ENCODE measurements around the gene EYS. TPM values are rescaled to one million over a fixed set of nuclear protein-coding genes. Genes with fewer than 3 reads are reported as not detected.

EYS gene
- total and polyA plus RNA-seq, 5 donors from 2014 or later, result 0.03 to 0.09 (median 0.05) TPM; not detected in 1

- no peaks in the 10 kb centered on the region for H3K4me1 Mint-ChIP-seq
- peak overlapping the region in 1 of 4 donors; percentile 4 for H3K4me3 Mint-ChIP-seq
- H3K27me3 Mint-ChIP-seq, result no peaks in the 10 kb centered on the region
- ATAC-seq (ENCODE audit: low read depth in 2 of 2) (no peak), DNase-seq (no peak)
- H3K36me3 ChIP-seq (ENCODE audit: control insufficient read depth, insufficient read depth, low read length), result no peaks in the 10 kb centered on the region
- H3K27ac Mint-ChIP-seq, result no peak overlapping the region
- peaks cover 0 to 17% (median 3%) of the 10 kb centered on the region in 7 donors for H3K9me3 Mint-ChIP-seq
- H3K4me1 ChIP-seq (ENCODE audit: control insufficient read depth, insufficient read depth, low read length, poor library complexity, severe bottlenecking), result no peaks in the 10 kb centered on the region
- H3K27me3 ChIP-seq (ENCODE audit: control insufficient read depth, insufficient read depth, low read length), result no peaks in the 10 kb centered on the region
- H3K4me3 ChIP-seq (ENCODE audit: low read depth, low read length), result no peak overlapping the region
- no peaks in the 10 kb centered on the region for H3K36me3 Mint-ChIP-seq
- no peaks in the 10 kb centered on the region for H3K9me3 ChIP-seq (ENCODE audit: control insufficient read depth in 2 of 2, low read length in 2 of 2)
- H3K27ac ChIP-seq (ENCODE audit: insufficient read depth, low read length, poor library complexity, severe bottlenecking), result no peak overlapping the region
These were observed 1694.5 kb downstream of the EYS start for GRCh38 chr6:64012351-64013001.

GRCh38 chr6:64010666-64011065 lies 1696.4 kb downstream of the EYS start:
- H3K36me3 ChIP-seq (ENCODE audit: control insufficient read depth, insufficient read depth, low read length), result no peaks in the 10 kb centered on the region
- no peaks in the 10 kb centered on the region for H3K4me1 Mint-ChIP-seq
- H3K9me3 Mint-ChIP-seq, result peaks cover 0 to 13% (median 4%) of the 10 kb centered on the region in 7 donors
- no peak for DNase-seq
- H3K27ac ChIP-seq (ENCODE audit: insufficient read depth, low read length, poor library complexity, severe bottlenecking), result no peak overlapping the region
- no peaks in the 10 kb centered on the region for H3K9me3 ChIP-seq (ENCODE audit: control insufficient read depth in 2 of 2, low read length in 2 of 2)
- H3K36me3 Mint-ChIP-seq, result no peaks in the 10 kb centered on the region
- no peaks in the 10 kb centered on the region for H3K27me3 Mint-ChIP-seq
- no peak overlapping the region for H3K27ac Mint-ChIP-seq
- no peaks in the 10 kb centered on the region for H3K4me1 ChIP-seq (ENCODE audit: control insufficient read depth, insufficient read depth, low read length, poor library complexity, severe bottlenecking)
- H3K4me3 ChIP-seq (ENCODE audit: low read depth, low read length), result no peak overlapping the region
- no peak for ATAC-seq (ENCODE audit: low read depth in 2 of 2)
- no peaks in the 10 kb centered on the region for H3K27me3 ChIP-seq (ENCODE audit: control insufficient read depth, insufficient read depth, low read length)
- no peak overlapping the region for H3K4me3 Mint-ChIP-seq

DNA sequence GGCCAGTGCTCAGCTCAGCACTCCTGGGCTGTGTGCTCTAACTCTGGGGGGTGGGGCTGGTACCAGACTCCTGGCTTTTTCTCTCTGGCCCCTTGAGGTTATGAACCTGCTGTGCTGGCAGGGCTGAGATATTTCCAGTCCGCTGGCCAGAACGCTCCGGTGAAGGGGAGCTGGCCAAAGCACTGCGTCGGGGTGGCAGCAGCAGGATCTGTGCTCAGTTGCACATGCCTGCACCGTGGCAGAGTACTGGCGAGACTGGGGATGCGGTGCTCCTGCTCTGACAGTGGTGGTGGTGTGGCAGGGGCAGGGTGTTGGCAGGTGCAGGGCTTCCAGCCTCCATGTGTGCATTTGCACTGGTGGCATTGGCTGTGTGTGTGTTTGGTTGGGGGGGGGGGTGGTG lies 1697.0 kb downstream of the EYS start:
- peaks cover 0 to 15% (median 4%) of the 10 kb centered on the region in 7 donors for H3K9me3 Mint-ChIP-seq
- H3K4me1 ChIP-seq (ENCODE audit: control insufficient read depth, insufficient read depth, low read length, poor library complexity, severe bottlenecking), result no peaks in the 10 kb centered on the region
- H3K27me3 ChIP-seq (ENCODE audit: control insufficient read depth, insufficient read depth, low read length), result no peaks in the 10 kb centered on the region
- DNase-seq, result no peak
- no peaks in the 10 kb centered on the region for H3K9me3 ChIP-seq (ENCODE audit: control insufficient read depth in 2 of 2, low read length in 2 of 2)
- no peak overlapping the region for H3K4me3 ChIP-seq (ENCODE audit: low read depth, low read length)
- H3K36me3 Mint-ChIP-seq, result no peaks in the 10 kb centered on the region
- no peaks in the 10 kb centered on the region for H3K36me3 ChIP-seq (ENCODE audit: control insufficient read depth, insufficient read depth, low read length)
- no peak overlapping the region for H3K4me3 Mint-ChIP-seq
- H3K4me1 Mint-ChIP-seq, result no peaks in the 10 kb centered on the region
- H3K27ac Mint-ChIP-seq, result no peak overlapping the region
- no peak for ATAC-seq (ENCODE audit: low read depth in 2 of 2)
- no peak overlapping the region for H3K27ac ChIP-seq (ENCODE audit: insufficient read depth, low read length, poor library complexity, severe bottlenecking)
- H3K27me3 Mint-ChIP-seq, result no peaks in the 10 kb centered on the region

DNA sequence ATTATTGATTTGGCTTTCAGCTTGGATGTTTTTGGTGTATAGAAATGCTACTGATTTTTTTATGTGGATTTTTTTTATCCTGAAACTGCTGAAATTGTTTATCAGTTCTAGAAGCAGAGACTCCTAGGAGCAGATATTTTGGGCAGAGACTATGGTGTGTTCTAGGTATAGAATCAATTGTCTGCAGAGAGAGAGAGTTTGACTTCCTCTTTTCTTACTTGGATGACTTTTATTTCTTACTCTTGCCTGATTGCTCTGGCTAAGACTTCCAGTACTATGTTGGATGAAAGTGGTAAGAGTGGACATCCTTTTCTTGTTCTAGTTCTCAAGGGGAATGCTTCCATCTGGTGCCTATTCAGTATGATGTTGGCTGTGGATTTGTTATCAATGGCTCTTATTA lies 1700.8 kb downstream of the EYS start:
- ATAC-seq (ENCODE audit: low read depth in 2 of 2), result no peak
- Histone ChIP-seq H3K4me3 (ENCODE audit: low read depth, low read length) (no peak overlapping the region), H3K36me3 (ENCODE audit: control insufficient read depth, insufficient read depth, low read length) (no peaks in the 10 kb centered on the region), H3K9me3 (ENCODE audit: control insufficient read depth in 2 of 2, low read length in 2 of 2) (no peaks in the 10 kb centered on the region), H3K27ac (ENCODE audit: insufficient read depth, low read length, poor library complexity, severe bottlenecking) (no peak overlapping the region), H3K27me3 (ENCODE audit: control insufficient read depth, insufficient read depth, low read length) (no peaks in the 10 kb centered on the region), H3K4me1 (ENCODE audit: control insufficient read depth, insufficient read depth, low read length, poor library complexity, severe bottlenecking) (no peaks in the 10 kb centered on the region)
- DNase-seq, result no peak
- H3K27ac Mint-ChIP-seq, result no peak overlapping the region
- no peak overlapping the region for H3K4me3 Mint-ChIP-seq
- no peaks in the 10 kb centered on the region for H3K27me3 Mint-ChIP-seq
- peaks cover 0 to 21% (median 9%) of the 10 kb centered on the region in 7 donors for H3K9me3 Mint-ChIP-seq
- H3K4me1 Mint-ChIP-seq, result no peaks in the 10 kb centered on the region
- H3K36me3 Mint-ChIP-seq, result no peaks in the 10 kb centered on the region

DNA sequence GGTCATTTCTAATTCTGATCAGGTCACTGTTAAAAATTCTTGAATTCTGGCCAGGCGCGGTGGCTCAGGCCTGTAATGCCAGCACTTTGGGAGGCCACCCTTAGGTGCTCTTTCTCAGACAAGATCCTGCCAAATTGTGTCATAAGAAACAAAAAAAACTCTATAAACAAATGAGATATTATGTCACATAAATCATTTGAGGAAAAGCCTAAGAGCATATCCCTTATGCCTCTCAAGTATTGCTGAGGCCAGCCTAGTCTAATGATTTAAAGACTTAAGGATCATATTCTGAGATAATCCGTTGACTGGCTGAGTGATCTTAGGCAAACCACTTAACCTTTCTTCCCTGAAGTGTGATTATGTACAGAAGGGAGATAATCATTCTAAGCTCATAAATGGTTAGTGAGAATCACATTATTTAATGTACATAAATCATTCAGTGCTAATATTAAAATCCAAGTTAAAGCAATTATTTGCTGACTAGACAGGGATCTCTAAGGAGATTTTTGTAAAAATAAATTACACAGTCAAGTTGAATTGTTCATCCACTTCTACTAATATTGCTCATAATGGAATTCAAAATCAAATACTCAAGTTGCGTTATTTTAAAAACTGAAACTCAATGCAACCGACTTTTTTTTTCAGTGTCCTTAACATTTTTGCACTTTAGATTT lies 1706.1 kb downstream of the EYS start:
- Histone ChIP-seq H3K4me1 (ENCODE audit: control insufficient read depth, insufficient read depth, low read length, poor library complexity, severe bottlenecking) (no peaks in the 10 kb centered on the region), H3K4me3 (ENCODE audit: low read depth, low read length) (no peak overlapping the region), H3K27me3 (ENCODE audit: control insufficient read depth, insufficient read depth, low read length) (no peaks in the 10 kb centered on the region), H3K9me3 (ENCODE audit: control insufficient read depth in 2 of 2, low read length in 2 of 2) (no peaks in the 10 kb centered on the region), H3K36me3 (ENCODE audit: control insufficient read depth, insufficient read depth, low read length) (no peaks in the 10 kb centered on the region), H3K27ac (ENCODE audit: insufficient read depth, low read length, poor library complexity, severe bottlenecking) (no peak overlapping the region)
- Mint-ChIP-seq H3K27me3 (no peaks in the 10 kb centered on the region), H3K27ac (no peak overlapping the region), H3K36me3 (no peaks in the 10 kb centered on the region), H3K4me3 (peak overlapping the region in 1 of 4 donors; percentile 15), H3K9me3 (peaks cover 0 to 8% (median 6%) of the 10 kb centered on the region in 7 donors), H3K4me1 (no peaks in the 10 kb centered on the region)
- ATAC-seq (ENCODE audit: low read depth in 2 of 2) (no peak), DNase-seq (no peak)

GRCh38 chr6:63999613-64000012 lies 1707.4 kb downstream of the EYS start:
- H3K27ac Mint-ChIP-seq, result no peak overlapping the region
- Histone ChIP-seq H3K36me3 (ENCODE audit: control insufficient read depth, insufficient read depth, low read length) (no peaks in the 10 kb centered on the region), H3K4me1 (ENCODE audit: control insufficient read depth, insufficient read depth, low read length, poor library complexity, severe bottlenecking) (no peaks in the 10 kb centered on the region), H3K9me3 (ENCODE audit: control insufficient read depth in 2 of 2, low read length in 2 of 2) (no peaks in the 10 kb centered on the region), H3K4me3 (ENCODE audit: low read depth, low read length) (no peak overlapping the region), H3K27ac (ENCODE audit: insufficient read depth, low read length, poor library complexity, severe bottlenecking) (no peak overlapping the region), H3K27me3 (ENCODE audit: control insufficient read depth, insufficient read depth, low read length) (no peaks in the 10 kb centered on the region)
- H3K36me3 Mint-ChIP-seq, result no peaks in the 10 kb centered on the region
- no peak overlapping the region for H3K4me3 Mint-ChIP-seq
- no peaks in the 10 kb centered on the region for H3K4me1 Mint-ChIP-seq
- H3K27me3 Mint-ChIP-seq, result no peaks in the 10 kb centered on the region
- peaks cover 2 to 7% (median 5%) of the 10 kb centered on the region in 7 donors for H3K9me3 Mint-ChIP-seq
- ATAC-seq (ENCODE audit: low read depth in 2 of 2) (no peak), DNase-seq (no peak)

- Mint-ChIP-seq H3K27me3 (no peaks in the 10 kb centered on the region), H3K36me3 (no peaks in the 10 kb centered on the region), H3K4me1 (no peaks in the 10 kb centered on the region), H3K9me3 (peaks cover 2 to 7% (median 5%) of the 10 kb centered on the region in 7 donors), H3K27ac (no peak overlapping the region), H3K4me3 (no peak overlapping the region)
- Histone ChIP-seq H3K4me1 (ENCODE audit: control insufficient read depth, insufficient read depth, low read length, poor library complexity, severe bottlenecking) (no peaks in the 10 kb centered on the region), H3K27ac (ENCODE audit: insufficient read depth, low read length, poor library complexity, severe bottlenecking) (no peak overlapping the region), H3K27me3 (ENCODE audit: control insufficient read depth, insufficient read depth, low read length) (no peaks in the 10 kb centered on the region), H3K9me3 (ENCODE audit: control insufficient read depth in 2 of 2, low read length in 2 of 2) (no peaks in the 10 kb centered on the region), H3K4me3 (ENCODE audit: low read depth, low read length) (no peak overlapping the region), H3K36me3 (ENCODE audit: control insufficient read depth, insufficient read depth, low read length) (no peaks in the 10 kb centered on the region)
- DNase-seq (no peak), ATAC-seq (ENCODE audit: low read depth in 2 of 2) (no peak)
These were observed 1708.0 kb downstream of the EYS start for GRCh38 chr6:63998991-63999390.

- Histone ChIP-seq H3K4me1 (ENCODE audit: control insufficient read depth, insufficient read depth, low read length, poor library complexity, severe bottlenecking) (no peaks in the 10 kb centered on the region), H3K9me3 (ENCODE audit: control insufficient read depth in 2 of 2, low read length in 2 of 2) (no peaks in the 10 kb centered on the region), H3K27me3 (ENCODE audit: control insufficient read depth, insufficient read depth, low read length) (no peaks in the 10 kb centered on the region), H3K36me3 (ENCODE audit: control insufficient read depth, insufficient read depth, low read length) (no peaks in the 10 kb centered on the region), H3K27ac (ENCODE audit: insufficient read depth, low read length, poor library complexity, severe bottlenecking) (no peak overlapping the region), H3K4me3 (ENCODE audit: low read depth, low read length) (no peak overlapping the region)
- no peaks in the 10 kb centered on the region for H3K4me1 Mint-ChIP-seq
- no peak for ATAC-seq (ENCODE audit: low read depth in 2 of 2)
- H3K4me3 Mint-ChIP-seq, result no peak overlapping the region
- H3K9me3 Mint-ChIP-seq, result peaks cover 0 to 6% (median 3%) of the 10 kb centered on the region in 7 donors
- DNase-seq, result no peak
- H3K27me3 Mint-ChIP-seq, result no peaks in the 10 kb centered on the region
- no peak overlapping the region for H3K27ac Mint-ChIP-seq
- H3K36me3 Mint-ChIP-seq, result no peaks in the 10 kb centered on the region
These were observed 1709.3 kb downstream of the EYS start for GRCh38 chr6:63997734-63998133.
